HG02981 (cell line): ENCODE results near the gene DRC3.
"Not testable (repeated sequence)": the region's sequence is repeated elsewhere in the genome, so short reads cannot be mapped to it uniquely, and the experiment has no call there.

Experiments
- ATAC-seq: cut with Tn5 transposase; IDR thresholded peaks from one replicate; pipeline ENCODE4 v1.9.1; 2021; ENCODE audit warnings: mild to moderate bottlenecking, moderate library complexity; ENCODE audit not compliant: unreplicated experiment

Gene DRC3

GRCh38 chr17:17989618-17990017, 17.0 kb downstream of the DRC3 start:
- no peak for ATAC-seq

GRCh38 chr17:17990282-17990681, 17.6 kb downstream of the DRC3 start:
- no peak for ATAC-seq

GRCh38 chr17:17993366-17993765, 20.7 kb downstream of the DRC3 start:
- no peak for ATAC-seq

GRCh38 chr17:17993852-17994251, 21.2 kb downstream of the DRC3 start:
- ATAC-seq: no peak

DNA sequence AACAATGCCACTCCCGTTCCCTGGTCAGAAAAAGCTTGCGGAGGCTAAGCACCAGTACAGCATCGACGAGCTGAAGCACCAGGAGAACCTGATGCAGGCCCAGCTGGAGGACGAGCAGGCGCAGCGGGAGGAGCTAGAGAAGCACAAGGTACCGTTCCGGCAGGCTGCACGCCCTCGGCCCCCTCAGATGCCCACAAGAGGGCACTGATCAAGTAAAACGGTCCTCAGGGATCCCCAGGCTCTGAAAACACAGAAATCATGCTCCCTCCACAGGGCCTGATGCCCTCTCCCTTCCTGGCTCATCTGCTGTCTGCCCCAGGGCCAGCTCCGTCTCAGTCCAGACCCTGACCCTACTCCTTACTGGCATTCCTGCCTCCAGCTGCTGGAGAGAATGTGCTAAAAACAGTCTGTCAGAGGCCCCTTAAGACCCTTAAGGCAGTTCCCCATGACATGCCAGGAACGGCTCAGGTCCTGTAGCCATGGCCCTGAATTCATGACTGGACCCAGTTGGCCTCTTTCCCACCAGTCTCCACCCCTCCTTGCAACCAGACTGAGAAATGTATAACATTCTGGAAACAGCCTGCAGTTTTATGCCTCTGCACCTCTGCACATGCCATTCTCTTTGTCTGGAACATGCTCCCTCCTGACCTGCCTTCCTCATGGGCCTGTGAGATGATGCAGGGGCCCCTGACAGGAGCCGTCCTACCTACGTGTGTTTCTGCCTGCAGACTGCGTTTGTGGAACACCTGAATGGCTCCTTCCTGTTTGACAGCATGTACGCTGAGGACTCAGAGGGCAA, 21.8 kb downstream of the DRC3 start:
- ATAC-seq: no peak

- not testable (repeated sequence) for ATAC-seq
These were observed 23.2 kb downstream of the DRC3 start for GRCh38 chr17:17995887-17996286.

DNA sequence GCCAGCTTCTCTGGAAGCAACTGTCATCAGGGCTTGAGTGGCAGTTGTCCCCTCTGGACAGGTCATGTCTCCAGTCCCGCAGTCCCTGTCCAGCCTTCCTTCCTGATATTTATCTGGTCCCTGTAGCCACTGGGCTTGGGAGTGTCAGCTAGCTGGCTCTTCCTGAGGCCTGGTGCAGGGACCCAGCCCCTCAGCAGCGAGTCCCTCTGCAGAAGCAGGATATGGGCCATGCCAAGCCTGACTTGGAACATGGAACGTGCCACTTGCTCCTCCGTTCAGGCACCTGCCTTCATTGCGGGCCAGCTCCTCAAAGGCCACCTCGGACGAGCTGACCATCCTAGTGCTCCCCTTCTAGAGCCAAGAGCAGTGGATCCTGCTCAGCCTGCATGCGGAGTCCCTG, 26.3 kb downstream of the DRC3 start:
- no peak for ATAC-seq

- ATAC-seq: no peak
These were observed 26.8 kb downstream of the DRC3 start for GRCh38 chr17:17999364-18000029.

DNA sequence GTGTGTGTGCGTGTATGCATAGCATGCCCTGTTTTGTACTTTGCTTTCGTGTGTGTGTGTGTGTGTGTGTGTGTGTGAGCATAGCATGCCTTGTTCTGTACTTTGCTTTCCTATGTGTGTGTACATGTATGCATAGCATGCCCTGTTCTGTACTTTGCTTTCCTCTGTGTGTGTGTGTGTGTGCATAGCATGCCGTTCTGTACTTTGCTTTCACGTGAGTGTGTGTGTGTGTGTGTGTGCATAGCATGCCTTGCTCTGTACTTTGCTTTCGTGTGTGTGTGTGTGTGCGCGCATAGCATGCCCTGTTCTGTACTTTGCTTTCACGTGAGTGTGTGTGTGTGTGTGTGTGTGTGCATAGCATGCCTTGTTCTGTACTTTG, 27.4 kb downstream of the DRC3 start:
- ATAC-seq: no peak

- no peak for ATAC-seq
These were observed 29.5 kb downstream of the DRC3 start for GRCh38 chr17:18002171-18002570.

DNA sequence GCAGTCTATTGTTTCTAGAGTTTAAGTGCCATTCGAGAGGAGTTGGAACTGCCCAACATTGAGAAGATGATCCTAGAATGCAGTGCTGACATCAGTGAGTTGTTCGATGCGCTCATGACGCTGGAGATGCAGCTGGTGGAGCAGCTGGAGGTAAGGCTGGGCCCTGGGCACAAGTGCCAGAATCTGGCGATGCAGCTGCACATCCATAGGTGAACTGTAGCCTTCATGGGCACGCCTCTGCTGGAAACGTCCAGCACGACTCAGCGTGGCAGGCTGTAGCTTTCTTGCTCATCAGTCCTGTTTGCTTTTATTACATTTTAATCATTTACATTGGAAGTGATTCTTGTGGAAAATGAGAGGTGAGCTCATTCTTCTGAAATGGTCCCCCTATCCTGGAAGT, 31.7 kb downstream of the DRC3 start:
- ATAC-seq: no peak

DNA sequence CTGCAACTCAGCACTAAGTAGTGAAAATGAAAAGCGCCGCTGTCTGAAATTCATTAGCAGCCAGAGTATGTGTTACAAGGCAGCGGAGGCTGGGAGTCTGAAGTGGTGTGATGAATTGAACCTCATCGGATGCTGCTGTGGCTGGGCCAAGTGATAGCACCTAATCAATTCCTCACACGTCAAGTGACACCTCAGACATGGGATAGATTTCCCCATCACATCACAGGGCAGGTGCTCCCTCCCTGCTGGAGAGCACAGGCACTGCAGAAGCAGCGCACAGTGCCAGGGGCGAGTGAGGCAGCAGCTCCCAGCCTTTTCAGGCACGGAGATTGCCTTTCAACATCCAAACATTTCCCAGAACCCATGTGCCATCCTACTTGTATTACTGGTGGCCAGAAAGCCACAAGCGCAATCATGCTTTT, 32.2 kb downstream of the DRC3 start:
- ATAC-seq: no peak

GRCh38 chr17:18005496-18005895, 32.8 kb downstream of the DRC3 start:
- no peak for ATAC-seq

GRCh38 chr17:18006495-18007239, 34.0 kb downstream of the DRC3 start:
- ATAC-seq: no peak

DNA sequence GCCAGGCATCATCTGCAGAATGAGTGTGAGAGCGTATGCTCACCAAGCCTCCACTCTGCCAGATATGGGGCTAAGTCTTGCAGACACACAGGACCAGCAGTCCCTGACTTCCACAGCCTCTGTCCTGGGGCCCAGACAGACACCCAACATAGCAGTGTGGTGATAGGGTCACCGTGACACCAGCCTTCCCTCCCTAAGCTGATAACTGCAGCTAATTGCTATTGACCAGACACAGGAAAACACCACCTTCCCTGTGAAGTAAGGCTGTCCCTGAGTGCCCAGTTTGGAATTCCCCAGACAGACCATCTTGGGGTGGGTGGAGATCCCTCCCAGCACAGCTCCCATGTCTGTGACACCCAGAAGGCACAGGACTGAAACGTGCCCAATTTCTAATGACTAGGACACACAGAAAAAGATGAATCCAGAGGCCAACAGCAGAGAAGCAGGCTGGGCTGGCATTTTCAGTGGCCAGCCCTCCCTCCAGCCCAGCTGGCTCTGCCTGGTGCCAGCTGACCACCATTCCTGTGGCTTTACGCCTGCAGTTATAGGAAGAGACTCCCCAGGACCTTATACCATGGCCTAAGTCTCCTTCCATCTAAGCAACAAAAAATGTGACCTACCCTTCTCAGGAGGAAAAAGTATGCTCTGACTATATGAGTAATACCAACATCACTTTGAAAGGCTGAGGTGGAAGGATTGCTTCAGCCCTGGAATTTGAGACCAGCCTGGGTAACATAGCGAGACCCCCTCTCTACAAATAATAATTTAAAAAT, 36.0 kb downstream of the DRC3 start:
- no peak for ATAC-seq

GRCh38 chr17:18009609-18010420, 37.2 kb downstream of the DRC3 start:
- ATAC-seq: no peak

- ATAC-seq: no peak
These were observed 38.6 kb downstream of the DRC3 start for GRCh38 chr17:18011286-18011685.

GRCh38 chr17:18014006-18014405, 41.3 kb downstream of the DRC3 start:
- ATAC-seq: no peak

GRCh38 chr17:18015593-18015992, 42.9 kb downstream of the DRC3 start:
- no peak for ATAC-seq

DNA sequence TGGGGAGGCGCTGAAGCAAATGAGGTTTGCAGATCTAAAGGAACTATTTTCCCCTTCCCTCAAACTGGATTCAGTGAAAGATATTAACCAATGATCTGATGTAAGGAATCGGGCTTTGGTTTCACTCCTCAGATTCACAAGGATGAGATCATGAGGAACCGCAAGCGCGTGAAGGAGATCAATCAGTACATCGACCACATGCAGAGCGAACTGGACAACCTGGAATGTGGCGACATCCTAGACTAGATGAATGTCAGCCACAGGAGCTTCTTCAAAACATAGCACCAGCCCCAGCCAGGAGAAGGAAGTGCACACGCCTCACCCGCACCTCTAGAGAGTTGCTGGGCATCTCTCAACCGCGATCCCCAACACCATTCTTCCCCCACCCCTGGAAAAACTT, 43.8 kb downstream of the DRC3 start:
- ATAC-seq: no peak
